HG02798 (cell line): ENCODE measurements around the gene SRBD1.

Experiments
- ATAC-seq: cut with Tn5 transposase; IDR thresholded peaks from one replicate; pipeline ENCODE4 v1.9.1; 2021; ENCODE audit warnings: mild to moderate bottlenecking; ENCODE audit not compliant: unreplicated experiment, poor library complexity

SRBD1 gene

GRCh38 chr2:45598545-45598944 lies 12.5 kb downstream of the SRBD1 start:
- no peak for ATAC-seq

- no peak for ATAC-seq
Observed at GRCh38 chr2:45596761-45597160, 14.3 kb downstream of the SRBD1 start.

GRCh38 chr2:45595721-45596435 lies 15.2 kb downstream of the SRBD1 start:
- ATAC-seq, result no peak

GRCh38 chr2:45591073-45591472 lies 20.0 kb downstream of the SRBD1 start:
- no peak for ATAC-seq

GRCh38 chr2:45588158-45588829 lies 22.8 kb downstream of the SRBD1 start:
- ATAC-seq, result no peak

- no peak for ATAC-seq
Observed at GRCh38 chr2:45586600-45586999, 24.5 kb downstream of the SRBD1 start.

GRCh38 chr2:45585267-45585861 lies 25.7 kb downstream of the SRBD1 start:
- no peak for ATAC-seq

- no peak for ATAC-seq
Observed at GRCh38 chr2:45583977-45584376, 27.1 kb downstream of the SRBD1 start.

GRCh38 chr2:45582522-45582921 lies 28.5 kb downstream of the SRBD1 start:
- ATAC-seq, result no peak

GRCh38 chr2:45578056-45578843 lies 32.8 kb downstream of the SRBD1 start:
- no peak for ATAC-seq

- ATAC-seq, result no peak
Observed at GRCh38 chr2:45577441-45577840, 33.6 kb downstream of the SRBD1 start.

GRCh38 chr2:45575881-45576280 lies 35.2 kb downstream of the SRBD1 start:
- ATAC-seq, result no peak

GRCh38 chr2:45572979-45573378 lies 38.1 kb downstream of the SRBD1 start:
- no peak for ATAC-seq

GRCh38 chr2:45571940-45572339 lies 39.1 kb downstream of the SRBD1 start:
- no peak for ATAC-seq

- ATAC-seq, result no peak
Observed at GRCh38 chr2:45570671-45571334, 40.3 kb downstream of the SRBD1 start.

- no peak for ATAC-seq
Observed at GRCh38 chr2:45568935-45569334, 42.1 kb downstream of the SRBD1 start.

- peak; percentile 94 for ATAC-seq
Observed at GRCh38 chr2:45567974-45568789, 42.9 kb downstream of the SRBD1 start.

GRCh38 chr2:45567288-45567963 lies 43.6 kb downstream of the SRBD1 start:
- peak; percentile 9 for ATAC-seq

- ATAC-seq, result no peak
Observed at GRCh38 chr2:45559436-45559835, 51.6 kb downstream of the SRBD1 start.
